Transverse colon (tissue), 4 donors: Measurements from ENCODE around the gene C2CD3. TPM values are rescaled to one million over a fixed set of nuclear protein-coding genes. Genes with fewer than 3 reads are reported as not detected.
A peak's percentile ranks its signal among the peaks of the same experiment; 100 is the strongest.

Experiments used
- DNase-seq: peaks from one replicate; pipeline ENCODE4 v3.0.0-alpha.2; 2019
- H3K27ac ChIP-seq, 4 donors: fragments of 200-600 bp; sonication (generic); 2 replicates each; pipeline ENCODE4 v1.5.1; 2016 to 2018; ENCODE audit warnings: inconsistent platforms in 4 of 4
- H3K27me3 ChIP-seq: fragments of 200-600 bp; sonication (generic); 2 replicates; pipeline ENCODE4 v1.5.1; 2017; ENCODE audit warnings: inconsistent platforms
- H3K36me3 ChIP-seq, 4 donors: fragments of 200-600 bp; sonication (generic); 2 replicates each; pipeline ENCODE4 v1.5.1; 2017 to 2019; ENCODE audit warnings: inconsistent platforms in 4 of 4
- H3K4me1 ChIP-seq, 4 donors: fragments of 200-600 bp; sonication (generic); 2 replicates each; pipeline ENCODE4 v1.5.1; 2017 to 2020; ENCODE audit warnings: inconsistent platforms in 4 of 4
- H3K4me3 ChIP-seq, 4 donors: fragments of 200-600 bp; sonication (generic); 1 replicate in 1 of 4; 2 replicates in 3 of 4; pipeline versions ENCODE4 v1.5.1 to v1.6.1; 2017 to 2019; ENCODE audit warnings: inconsistent platforms in 4 of 4
- H3K9me3 ChIP-seq, 2 donors: fragments of 200-600 bp; sonication (generic); 2 replicates each; pipeline ENCODE4 v1.5.1; 2017 to 2019; ENCODE audit warnings: inconsistent platforms in 2 of 2
- CTCF ChIP-seq, 5 experiments: fragments of 200-600 bp in 3 of 5; fragments of 450-650 bp in 2 of 5; sonication (generic) in 3 of 5; IDR thresholded peaks; 1 replicate in 2 of 5; 2 replicates in 3 of 5; pipeline ENCODE4 v1.5.1; 2016 to 2017; ENCODE audit warnings: antibody characterized with exemption in 5 of 5, inconsistent platforms in 3 of 5, mild to moderate bottlenecking in 2 of 5, moderate library complexity in 1 of 5
- EP300 ChIP-seq: sonication (generic); formaldehyde crosslinking; IDR thresholded peaks from one replicate; pipeline ENCODE4 v1.6.1; 2017; ENCODE audit warnings: antibody characterized with exemption, low read depth
- POLR2A ChIP-seq: fragments of 450-650 bp; IDR thresholded peaks from one replicate; pipeline ENCODE4 v1.6.1; 2016; ENCODE audit warnings: antibody characterized with exemption, mild to moderate bottlenecking, moderate library complexity
- POLR2AphosphoS5 ChIP-seq, 3 donors: sonication (generic); formaldehyde crosslinking; IDR thresholded peaks; one replicate each; pipeline ENCODE4 v1.6.1; 2016; ENCODE audit warnings: antibody characterized with exemption in 3 of 3
- WGBS, 2 donors: methylation state at CpG; one replicate each; pipeline ENCODE4 v1.1.5; 2018; ENCODE audit warnings: low coverage in 1 of 2; 5-methylcytosine and 5-hydroxymethylcytosine counted together
- in situ Hi-C, 4 donors: fragments of 200-750 bp; cut with MboI; loops; one replicate each; pipeline versions ENCODE4 v1.15.0 to v1.15.1; 2017; ENCODE audit warnings: low sequenced_read_pairs in 3 of 4, low pct_ligation_motif_present in 1 of 4, low pct_unique_long_range_greater_than_20kb in 1 of 4
- intact Hi-C: fragments of 100-400 bp; cut with DNase I; formaldehyde crosslinking; loops from one replicate; pipeline ENCODE4 v1.15.1; 2023; ENCODE audit warnings: low total_unique reads
- total RNA-seq, 4 donors: library from RNA; depleted of rRNA; stranded (reverse); fragments of >200 nt; gene quantifications; one replicate each; pipeline ENCODE4 v1.1.0, GENCODE V29; 2016

The C2CD3 gene
- total RNA-seq, 4 donors from 2014 or later = 22.2 to 52.5 (median 37.4) TPM

- 98% methylated on average over 3 of the region's 3 CpGs; no CpG with 5 or more reads in 1 of the 2 donors for WGBS, 2 donors
- TF ChIP-seq POLR2AphosphoS5 (IDR thresholded peaks at IDR 0.05) (no peak), POLR2A (no peak), EP300 (no peak), CTCF (IDR thresholded peaks at IDR 0.05) (no peak)
- Histone ChIP-seq H3K9me3 (no peaks in the 10 kb centered on the region), H3K27me3 (no peaks in the 10 kb centered on the region), H3K4me3 (no peak overlapping the region), H3K4me1 (no peaks in the 10 kb centered on the region), H3K27ac (no peak overlapping the region), H3K36me3 (peaks cover 0 to 12% (median 2%) of the 10 kb centered on the region in 4 donors)
- intact Hi-C loops (no loop called here), in situ Hi-C loops (no loop called here)
- no peak for DNase-seq
These were observed 137.8 kb downstream of the C2CD3 start for GRCh38 chr11:74033046-74033445.

- no peaks in the 10 kb centered on the region for H3K27me3 ChIP-seq
- intact Hi-C loops = no loop called here
- in situ Hi-C loops = no loop called here
- DNase-seq = no peak
- no peak overlapping the region for H3K27ac ChIP-seq
- H3K4me3 ChIP-seq = no peak overlapping the region
- H3K9me3 ChIP-seq = no peaks in the 10 kb centered on the region
- TF ChIP-seq POLR2A = no peak
- H3K36me3 ChIP-seq = peaks cover 0 to 4% (median 0%) of the 10 kb centered on the region in 4 donors
- no peaks in the 10 kb centered on the region for H3K4me1 ChIP-seq
- WGBS, 2 donors = 84 to 92% methylated on average over 8 to 9 of the region's 9 CpGs
These were observed 139.8 kb downstream of the C2CD3 start for GRCh38 chr11:74030723-74031676.

GRCh38 chr11:74025467-74026166 is 145.2 kb downstream of the C2CD3 start:
- H3K4me1 ChIP-seq = peaks cover 0 to 8% (median 0%) of the 10 kb centered on the region in 4 donors
- H3K36me3 ChIP-seq = no peaks in the 10 kb centered on the region
- 75% methylated on average over 7 of the region's 7 CpGs; no CpG with 5 or more reads in 1 of the 2 donors for WGBS, 2 donors
- in situ Hi-C loops = no loop called here
- intact Hi-C loops = loop anchor here (10.0 kb wide), 1 partner anchor 61 kb away; no protein-coding TSS in a partner anchor
- H3K27ac ChIP-seq = no peak overlapping the region
- DNase-seq = no peak
- H3K9me3 ChIP-seq = no peaks in the 10 kb centered on the region
- H3K4me3 ChIP-seq = no peak overlapping the region
- TF ChIP-seq POLR2AphosphoS5 (IDR thresholded peaks at IDR 0.05) (no peak), CTCF (IDR thresholded peaks at IDR 0.05) (no peak), EP300 (no peak), POLR2A (no peak)
- no peaks in the 10 kb centered on the region for H3K27me3 ChIP-seq

GRCh38 chr11:74024261-74025029 is 146.4 kb downstream of the C2CD3 start:
- no peaks in the 10 kb centered on the region for H3K9me3 ChIP-seq
- no peaks in the 10 kb centered on the region for H3K36me3 ChIP-seq
- H3K27me3 ChIP-seq = no peaks in the 10 kb centered on the region
- peak; percentile 33 for DNase-seq
- H3K4me3 ChIP-seq = no peak overlapping the region
- H3K27ac ChIP-seq = peak overlapping the region in 1 of 4 donors; percentile 15
- intact Hi-C loops = loop anchor here (10.0 kb wide), 1 partner anchor 60 kb away; no protein-coding TSS in a partner anchor
- 72 to 100% methylated on average over 1 to 2 of the region's 2 CpGs for WGBS, 2 donors
- no peak for TF ChIP-seq POLR2AphosphoS5 (IDR thresholded peaks at IDR 0.05)
- in situ Hi-C loops = no loop called here
- peaks cover 3 to 20% (median 9%) of the 10 kb centered on the region in 4 donors for H3K4me1 ChIP-seq
